HCT116 (cell line): ENCODE data around the gene TSC1. TPM values are rescaled to one million over a fixed set of nuclear protein-coding genes. Genes with fewer than 3 reads are reported as not detected.

Experiments
- ATAC-seq: fragments of 200-7000 bp; cut with Tn5 transposase; 2 replicates; pipeline ENCODE4 v1.9.1; 2020; ENCODE audit warnings: mild to moderate bottlenecking, moderate library complexity
- BruUV-seq: library from RNA; stranded (reverse); fragments of 400-500 nt; replicated peaks from 2 replicates; lab custom pipeline; 2021; lab: Mats Ljungman, UMichigan
- CTCF ChIA-PET: fragments of 300-600 bp; sonication (Branson Sonifier 250); formaldehyde crosslinking; loops from one replicate; lab custom pipeline; 2021; ENCODE audit warnings: antibody characterized with exemption; lab: Charles Lee
- POLR2A ChIA-PET: fragments of 300-600, 350-600 bp; sonication (Branson Sonifier 250); formaldehyde crosslinking; loops from one replicate; lab custom pipeline; 2021; ENCODE audit warnings: antibody characterized with exemption; lab: Charles Lee
- RAD21 ChIA-PET, 2 experiments: fragments of 300-600 bp; sonication (Branson Sonifier 250); formaldehyde crosslinking; loops; one replicate each; lab custom pipeline; 2023; ENCODE audit warnings: low total read pairs in 2 of 2; ENCODE audit not compliant: uncharacterized antibody in 2 of 2, unreplicated experiment in 2 of 2, low non-redundant PET in 1 of 2; lab: Charles Lee
- DNase-seq: peaks from one replicate; pipeline ENCODE4 v3.0.0-alpha.2; 2010; ENCODE audit warnings: low read depth, low spot score
- H2AFZ ChIP-seq: fragments of 200-600 bp; shearing (Covaris generic), sonication (generic); 2 replicates; pipeline ENCODE4 v1.6.1; 2017; ENCODE audit warnings: low read depth, mixed run types, mixed read lengths, antibody characterized with exemption, low read length; ENCODE audit not compliant: poor library complexity, severe bottlenecking
- H3K27ac ChIP-seq: 2 replicates; pipeline ENCODE4 v1.5.1; 2012; ENCODE audit warnings: low read depth, low read length
- H3K27me3 ChIP-seq: fragments of 200-600 bp; sonication (generic); 2 replicates; pipeline ENCODE4 v1.6.1; 2016; ENCODE audit warnings: mixed run types, low read length, mixed read lengths; ENCODE audit not compliant: insufficient read depth
- H3K36me3 ChIP-seq, 2 experiments: fragments of 200-500 bp in 1 of 2; fragments of 200-600 bp in 1 of 2; sonication (Bioruptor generic) in 1 of 2; sonication (generic) in 1 of 2; 2 replicates each; pipeline versions ENCODE4 v1.5.1 to v1.6.1; 2014 to 2016; ENCODE audit warnings: low read length in 2 of 2, inconsistent platforms in 1 of 2, mixed read lengths in 1 of 2, mixed run types in 1 of 2; ENCODE audit not compliant: insufficient read depth in 2 of 2, control insufficient read depth in 1 of 2
- H3K4me1 ChIP-seq, 2 experiments: fragments of 200-600 bp in 1 of 2; sonication (generic) in 1 of 2; 2 replicates each; pipeline versions ENCODE4 v1.5.1 to v1.6.1; 2012 to 2017; ENCODE audit warnings: low read length in 2 of 2, inconsistent platforms in 1 of 2, mild to moderate bottlenecking in 1 of 2, mixed read lengths in 1 of 2, mixed run types in 1 of 2, moderate library complexity in 1 of 2; ENCODE audit not compliant: insufficient read depth in 2 of 2, control insufficient read depth in 1 of 2
- H3K4me2 ChIP-seq: fragments of 200-600 bp; sonication (generic); 2 replicates; pipeline ENCODE4 v1.6.1; 2017; ENCODE audit warnings: mixed run types, low read length, mixed read lengths
- H3K4me3 ChIP-seq, 2 experiments: fragments of 200-600 bp in 1 of 2; sonication (generic) in 1 of 2; replicated peaks in 1 of 2; 2 replicates each; pipeline ENCODE4 v1.5.1; 2011 to 2016; ENCODE audit warnings: low read length in 2 of 2, control low read depth in 1 of 2, low read depth in 1 of 2, mild to moderate bottlenecking in 1 of 2, mixed read lengths in 1 of 2, mixed run types in 1 of 2
- H3K79me2 ChIP-seq: fragments of 200-600 bp; sonication (generic); 2 replicates; pipeline ENCODE4 v1.6.1; 2017; ENCODE audit warnings: mild to moderate bottlenecking, mixed run types, low read length, moderate library complexity, mixed read lengths; ENCODE audit not compliant: insufficient read depth
- H3K9ac ChIP-seq: fragments of 200-600 bp; sonication (generic); 2 replicates; pipeline ENCODE4 v1.6.1; 2016; ENCODE audit warnings: low read length, mixed read lengths
- H3K9me2 ChIP-seq: fragments of 200-600 bp; sonication (generic), shearing (Covaris generic); 2 replicates; pipeline ENCODE4 v1.6.1; 2017; ENCODE audit warnings: mixed run types, mild to moderate bottlenecking, moderate library complexity; ENCODE audit not compliant: insufficient read depth
- H3K9me3 ChIP-seq, 2 experiments: fragments of 200-500 bp in 1 of 2; fragments of 200-600 bp in 1 of 2; sonication (Bioruptor generic) in 1 of 2; sonication (generic) in 1 of 2; 2 replicates each; pipeline ENCODE4 v1.6.1; 2014 to 2017; ENCODE audit warnings: low read length in 2 of 2, mixed read lengths in 2 of 2, inconsistent platforms in 1 of 2, low read depth in 1 of 2, mild to moderate bottlenecking in 1 of 2, mixed run types in 1 of 2, moderate library complexity in 1 of 2; ENCODE audit not compliant: control insufficient read depth in 1 of 2, insufficient read depth in 1 of 2
- H4K20me1 ChIP-seq: fragments of 200-600 bp; sonication (generic), shearing (Covaris generic); 2 replicates; pipeline ENCODE4 v1.6.1; 2017; ENCODE audit warnings: mixed run types, mild to moderate bottlenecking, moderate library complexity; ENCODE audit not compliant: insufficient read depth
- CBX3 ChIP-seq: IDR thresholded peaks from 2 replicates; pipeline ENCODE4 v1.6.1; 2012; ENCODE audit warnings: low read depth
- CTCF ChIP-seq, 3 experiments: fragments of 200-600 bp in 1 of 3; sonication (generic) in 1 of 3; IDR thresholded peaks in 2 of 3; conservative IDR thresholded peaks in 1 of 3; 2 replicates each; pipeline ENCODE4 v1.5.1; 2012 to 2017; ENCODE audit warnings: low read depth in 2 of 3, low read length in 2 of 3, antibody characterized with exemption in 1 of 3, borderline replicate concordance in 1 of 3, control low read depth in 1 of 3, mild to moderate bottlenecking in 1 of 3, mixed read lengths in 1 of 3, mixed run types in 1 of 3, moderate library complexity in 1 of 3; ENCODE audit not compliant: insufficient read depth in 1 of 3
- EGR1 ChIP-seq: IDR thresholded peaks from 2 replicates; pipeline ENCODE4 v1.6.1; 2012; ENCODE audit warnings: low read depth
- ELF1 ChIP-seq: IDR thresholded peaks from 2 replicates; pipeline ENCODE4 v1.6.1; 2012; ENCODE audit warnings: low read depth, borderline replicate concordance
- EZH2 ChIP-seq: fragments of 200-600 bp; sonication (generic); IDR thresholded peaks from 2 replicates; pipeline ENCODE4 v1.6.1; 2017; ENCODE audit warnings: antibody characterized with exemption, mixed run types
- EZH2phosphoT487 ChIP-seq: fragments of 200-600 bp; IDR thresholded peaks from 2 replicates; pipeline ENCODE4 v1.6.1; 2018; ENCODE audit warnings: antibody characterized with exemption, borderline replicate concordance
- FOSL1 ChIP-seq: IDR thresholded peaks from 2 replicates; pipeline ENCODE4 v1.6.1; 2012; ENCODE audit warnings: low read depth
- JUND ChIP-seq: IDR thresholded peaks from 2 replicates; pipeline ENCODE4 v1.6.1; 2012
- MAX ChIP-seq: IDR thresholded peaks from 2 replicates; pipeline ENCODE4 v1.6.1; 2012
- POLR2A ChIP-seq: IDR thresholded peaks from 2 replicates; pipeline ENCODE4 v1.7.0; 2011; ENCODE audit warnings: borderline replicate concordance; ENCODE audit not compliant: insufficient read depth, insufficient read length; ENCODE audit errors: extremely low read depth
- POLR2AphosphoS5 ChIP-seq: IDR thresholded peaks from 2 replicates; pipeline ENCODE4 v1.6.1; 2011; ENCODE audit warnings: mild to moderate bottlenecking, low read depth, low read length, moderate library complexity
- RAD21 ChIP-seq: IDR thresholded peaks from 2 replicates; pipeline ENCODE4 v1.6.1; 2012; ENCODE audit warnings: low read depth, mild to moderate bottlenecking
- SIN3A ChIP-seq: IDR thresholded peaks from 2 replicates; pipeline ENCODE4 v1.6.1; 2012; ENCODE audit warnings: low read depth
- SP1 ChIP-seq: IDR thresholded peaks from 2 replicates; pipeline ENCODE4 v1.6.1; 2012; ENCODE audit warnings: low read depth
- TCF7L2 ChIP-seq: IDR thresholded peaks from 2 replicates; pipeline ENCODE4 v1.7.0; 2011; ENCODE audit warnings: borderline replicate concordance, inconsistent platforms; ENCODE audit not compliant: insufficient read depth, insufficient read length; ENCODE audit errors: extremely low read depth
- YY1 ChIP-seq: IDR thresholded peaks from 2 replicates; pipeline ENCODE4 v1.6.1; 2011; ENCODE audit warnings: low read length, low read depth, moderate library complexity, mild to moderate bottlenecking; ENCODE audit not compliant: insufficient replicate concordance; ENCODE audit errors: extremely low read depth
- ZBTB33 ChIP-seq: IDR thresholded peaks from 2 replicates; pipeline ENCODE4 v1.6.1; 2011; ENCODE audit warnings: mild to moderate bottlenecking, low read length, moderate library complexity; ENCODE audit not compliant: insufficient replicate concordance; ENCODE audit errors: extremely low read depth
- ZFX ChIP-seq: fragments of 450-650 bp; IDR thresholded peaks from 2 replicates; pipeline ENCODE4 v1.6.1; 2017
- intact Hi-C: fragments of 100-400 bp; cut with micrococcal nuclease; formaldehyde crosslinking; loops from 2 replicates; pipeline ENCODE4 v1.10.0; 2022
- total RNA-seq: library from RNA; stranded (reverse); gene quantifications from one replicate; pipeline ENCODE4 v1.2.1, GENCODE V29; 2021; ENCODE audit not compliant: unreplicated experiment

The TSC1 gene
- total RNA-seq, 1 experiment from 2014 or later, result 34.5 TPM

- ChIA-PET CTCF (no interaction called here), POLR2A (no interaction called here), RAD21 (no interaction called here)
- DNase-seq (no peak), ATAC-seq (no peak)
- Histone ChIP-seq H2AFZ (no peak overlapping the region), H3K9me3 (no peaks in the 10 kb centered on the region), H4K20me1 (no peaks in the 10 kb centered on the region), H3K27ac (no peak overlapping the region), H3K4me1 (peaks cover 0 to 6% of the 10 kb centered on the region in 2 experiments; a peak in 1 of 4 replicates), H3K4me2 (no peak overlapping the region)
- intact Hi-C loops, result loop anchor here (5.0 to 10.0 kb wide), 2 partner anchors 316 to 463 kb away; no protein-coding TSS in a partner anchor
- no TSS peak for BruUV-seq
- TF ChIP-seq CBX3 (no peak), ZBTB33 (no peak), RAD21 (no peak), EZH2 (no peak), POLR2AphosphoS5 (no peak), JUND (no peak), ZFX (no peak), EZH2phosphoT487 (no peak), FOSL1 (no peak), CTCF (IDR thresholded peaks at IDR 0.05 in 2 of 3, conservative IDR thresholded peaks at IDR 0.05 in 1 of 3; ENCODE audit: borderline replicate concordance in 1 of 3, insufficient read depth in 1 of 3, low read depth in 2 of 3, low read length in 2 of 3) (no peak), POLR2A (no peak), YY1 (no peak), ELF1 (no peak), EGR1 (no peak), SIN3A (no peak), TCF7L2 (no peak), SP1 (no peak), MAX (no peak)
- TF ChIP-seq, all 23 proteins: peak for 0
- Histone ChIP-seq H3K36me3 (no peaks in the 10 kb centered on the region), H3K9ac (no peak overlapping the region), H3K9me2 (no peaks in the 10 kb centered on the region), H3K27me3 (peaks cover 4% of the 10 kb centered on the region; the same call in 1 of the 2 replicates), H3K79me2 (no peaks in the 10 kb centered on the region), H3K4me3 (no peak overlapping the region)
Measured at GRCh38 chr9:132970324-132971062, 26.1 kb upstream of the TSC1 start.
